A673 (cell line): ENCODE results near the gene RASGRF1. TPM values are rescaled to one million over a fixed set of nuclear protein-coding genes. Genes with fewer than 3 reads are reported as not detected.

Experiments used
- BruUV-seq: library from RNA; stranded (reverse); fragments of 400-500 nt; replicated peaks from 2 replicates; lab custom pipeline; 2021; lab: Mats Ljungman, UMichigan
- CTCF ChIA-PET: fragments of 300-600 bp; sonication (Branson Sonifier 250); formaldehyde crosslinking; loops from one replicate; lab custom pipeline; 2022; ENCODE audit warnings: antibody characterized with exemption; lab: Charles Lee
- POLR2A ChIA-PET: fragments of 300-600 bp; sonication (Branson Sonifier 250); formaldehyde crosslinking; loops from one replicate; lab custom pipeline; 2022; ENCODE audit warnings: antibody characterized with exemption; ENCODE audit not compliant: low non-redundant PET; lab: Charles Lee
- DNase-seq: peaks from one replicate; pipeline ENCODE4 v3.0.0-alpha.2; 2015; ENCODE audit warnings: low spot score
- H3K27ac ChIP-seq: fragments of 200-600 bp; sonication (generic); 2 replicates; pipeline ENCODE4 v1.5.1; 2016; ENCODE audit warnings: mixed run types, low read depth, mild to moderate bottlenecking, mixed read lengths, antibody characterized with exemption, low read length; ENCODE audit not compliant: poor library complexity, severe bottlenecking
- H3K27me3 ChIP-seq: fragments of 200-600 bp; sonication (generic); replicated peaks from 2 replicates; pipeline ENCODE4 v1.6.1; 2017; ENCODE audit warnings: mixed run types, low read depth, mild to moderate bottlenecking, mixed read lengths, antibody characterized with exemption, low read length; ENCODE audit not compliant: insufficient read depth, poor library complexity
- H3K36me3 ChIP-seq: fragments of 200-600 bp; sonication (generic); 2 replicates; pipeline ENCODE4 v1.6.1; 2016; ENCODE audit warnings: mixed run types, mild to moderate bottlenecking, mixed read lengths, antibody characterized with exemption, low read length; ENCODE audit not compliant: insufficient read depth, poor library complexity, severe bottlenecking
- H3K4me1 ChIP-seq: fragments of 200-600 bp; sonication (generic); 2 replicates; pipeline ENCODE4 v1.6.1; 2017; ENCODE audit warnings: mixed run types, mild to moderate bottlenecking, mixed read lengths, antibody characterized with exemption, low read length; ENCODE audit not compliant: insufficient read depth, poor library complexity, severe bottlenecking
- H3K4me3 ChIP-seq: fragments of 200-600 bp; sonication (generic); 2 replicates; pipeline ENCODE4 v1.5.1; 2016; ENCODE audit warnings: low read depth, mixed run types, mild to moderate bottlenecking, mixed read lengths, low read length; ENCODE audit not compliant: poor library complexity, severe bottlenecking
- H3K9me3 ChIP-seq: fragments of 200-600 bp; sonication (generic); 2 replicates; pipeline ENCODE4 v1.6.1; 2016; ENCODE audit warnings: mixed run types, low read depth, mild to moderate bottlenecking, mixed read lengths, antibody characterized with exemption, low read length; ENCODE audit not compliant: poor library complexity, severe bottlenecking
- EZH2 ChIP-seq: fragments of 200-600 bp; sonication (generic); IDR thresholded peaks from 2 replicates; pipeline ENCODE4 v1.6.1; 2017; ENCODE audit warnings: borderline replicate concordance, low read depth, mild to moderate bottlenecking, mixed read lengths, antibody characterized with exemption, low read length; ENCODE audit not compliant: poor library complexity, severe bottlenecking
- intact Hi-C: fragments of 100-400 bp; cut with micrococcal nuclease; formaldehyde crosslinking; loops from one replicate; pipeline ENCODE4 v1.10.0; 2022; ENCODE audit not compliant: unreplicated experiment
- total RNA-seq: library from RNA; stranded (reverse); gene quantifications from 2 replicates; pipeline ENCODE4 v1.2.3, GENCODE V29; 2021
- TF ChIP-seq, protein P1 (sequence below): fragments of 300-800, 200-600 bp; sonication (generic); conservative IDR thresholded peaks from 2 replicates; pipeline ENCODE4 v1.5.1; 2017; ENCODE audit warnings: low read depth, mild to moderate bottlenecking, antibody characterized with exemption, low read length, moderate library complexity, mixed read lengths

RASGRF1 gene
- total RNA-seq, 1 experiment from 2014 or later: 0.73 TPM

- H3K4me1 ChIP-seq: no peaks in the 10 kb centered on the region
- POLR2A ChIA-PET: no interaction called here
- CTCF ChIA-PET: no interaction called here
- H3K9me3 ChIP-seq: no peaks in the 10 kb centered on the region
- DNase-seq: no peak
- intact Hi-C loops: no loop called here
- no TSS peak for BruUV-seq
- H3K27me3 ChIP-seq: no peaks in the 10 kb centered on the region
- TF ChIP-seq, protein P1, sequence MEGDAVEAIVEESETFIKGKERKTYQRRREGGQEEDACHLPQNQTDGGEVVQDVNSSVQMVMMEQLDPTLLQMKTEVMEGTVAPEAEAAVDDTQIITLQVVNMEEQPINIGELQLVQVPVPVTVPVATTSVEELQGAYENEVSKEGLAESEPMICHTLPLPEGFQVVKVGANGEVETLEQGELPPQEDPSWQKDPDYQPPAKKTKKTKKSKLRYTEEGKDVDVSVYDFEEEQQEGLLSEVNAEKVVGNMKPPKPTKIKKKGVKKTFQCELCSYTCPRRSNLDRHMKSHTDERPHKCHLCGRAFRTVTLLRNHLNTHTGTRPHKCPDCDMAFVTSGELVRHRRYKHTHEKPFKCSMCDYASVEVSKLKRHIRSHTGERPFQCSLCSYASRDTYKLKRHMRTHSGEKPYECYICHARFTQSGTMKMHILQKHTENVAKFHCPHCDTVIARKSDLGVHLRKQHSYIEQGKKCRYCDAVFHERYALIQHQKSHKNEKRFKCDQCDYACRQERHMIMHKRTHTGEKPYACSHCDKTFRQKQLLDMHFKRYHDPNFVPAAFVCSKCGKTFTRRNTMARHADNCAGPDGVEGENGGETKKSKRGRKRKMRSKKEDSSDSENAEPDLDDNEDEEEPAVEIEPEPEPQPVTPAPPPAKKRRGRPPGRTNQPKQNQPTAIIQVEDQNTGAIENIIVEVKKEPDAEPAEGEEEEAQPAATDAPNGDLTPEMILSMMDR: no peak
- no peak for TF ChIP-seq EZH2
- no peak overlapping the region for H3K4me3 ChIP-seq
- no peaks in the 10 kb centered on the region for H3K36me3 ChIP-seq
- no peak overlapping the region for H3K27ac ChIP-seq
These were observed 71.6 kb downstream of the RASGRF1 start for GRCh38 chr15:79018960-79019359.

- no peak for TF ChIP-seq EZH2
- TF ChIP-seq, protein P1: no peak
- Histone ChIP-seq H3K27ac (no peak overlapping the region), H3K36me3 (no peaks in the 10 kb centered on the region), H3K27me3 (no peaks in the 10 kb centered on the region), H3K4me3 (no peak overlapping the region), H3K9me3 (no peaks in the 10 kb centered on the region), H3K4me1 (no peaks in the 10 kb centered on the region)
- no peak for DNase-seq
- intact Hi-C loops: no loop called here
- CTCF ChIA-PET: no interaction called here
- BruUV-seq: no TSS peak
- POLR2A ChIA-PET: no interaction called here
These were observed 72.6 kb downstream of the RASGRF1 start for GRCh38 chr15:79017953-79018352.

DNA sequence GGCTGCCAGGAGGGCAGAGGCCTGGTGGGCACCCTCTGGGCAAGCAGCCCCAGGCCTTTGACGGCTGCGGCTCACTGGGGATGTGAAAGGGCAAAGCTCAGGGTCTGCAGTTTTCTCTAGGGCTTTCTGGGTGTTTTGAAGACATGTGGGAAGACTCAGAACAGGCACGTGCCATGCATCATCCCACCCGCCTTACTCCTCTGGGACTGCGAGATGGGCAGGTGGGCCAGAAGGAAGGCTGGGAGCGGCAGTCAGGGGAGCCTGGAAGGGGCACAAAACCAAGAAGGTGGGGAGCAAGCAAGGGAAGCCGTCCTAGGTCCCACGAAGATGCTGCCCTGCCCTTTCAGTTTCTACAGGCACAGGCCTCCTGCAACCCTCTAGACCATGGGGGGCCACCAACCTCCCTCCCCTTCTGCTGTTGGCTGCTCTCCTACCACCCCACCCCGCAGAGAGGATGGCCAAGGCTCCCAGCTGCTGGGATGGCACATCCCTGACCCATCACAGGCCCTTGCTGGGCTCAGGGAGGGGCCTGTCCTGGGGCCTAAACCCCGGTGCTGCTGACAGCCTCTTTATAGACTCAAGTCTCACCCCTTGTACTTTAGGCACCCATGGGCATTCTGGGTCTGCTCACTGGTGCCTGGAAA is 73.9 kb downstream of the RASGRF1 start:
- no TSS peak for BruUV-seq
- intact Hi-C loops: no loop called here
- DNase-seq: no peak
- ChIA-PET CTCF (no interaction called here), POLR2A (no interaction called here)
- no peaks in the 10 kb centered on the region for H3K4me1 ChIP-seq
- no peak overlapping the region for H3K4me3 ChIP-seq
- H3K27me3 ChIP-seq: no peaks in the 10 kb centered on the region
- H3K9me3 ChIP-seq: no peaks in the 10 kb centered on the region
- no peak overlapping the region for H3K27ac ChIP-seq
- no peaks in the 10 kb centered on the region for H3K36me3 ChIP-seq
- TF ChIP-seq, protein P1: no peak
- TF ChIP-seq EZH2: no peak
